Pons (tissue), 1 donor: Measurements from ENCODE around the gene SFTPB.

Experiments used
- DNase-seq: peaks from one replicate; pipeline ENCODE4 v3.0.0-alpha.2; 2016; ENCODE audit warnings: low spot score

SFTPB gene

DNA sequence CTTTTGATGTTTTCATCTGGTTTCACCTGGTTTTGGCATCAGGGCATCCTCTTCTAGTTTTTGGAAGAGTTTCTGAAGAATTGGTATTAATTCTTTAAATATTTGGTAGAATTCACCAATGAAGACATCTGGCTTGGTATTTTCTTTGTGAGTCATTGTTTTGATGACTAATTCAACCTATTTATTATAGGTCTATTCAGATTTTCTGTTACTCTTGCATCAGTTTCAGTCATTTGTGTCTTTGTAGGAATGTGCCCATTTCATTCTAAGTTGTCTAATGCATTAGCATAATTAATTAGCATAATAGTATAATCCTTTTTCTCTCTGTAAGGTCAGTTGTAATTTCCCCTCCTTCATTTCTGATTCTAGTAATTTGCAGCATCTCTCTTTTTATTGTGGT lies 34.2 kb upstream of the SFTPB start:
- DNase-seq, result no peak

DNA sequence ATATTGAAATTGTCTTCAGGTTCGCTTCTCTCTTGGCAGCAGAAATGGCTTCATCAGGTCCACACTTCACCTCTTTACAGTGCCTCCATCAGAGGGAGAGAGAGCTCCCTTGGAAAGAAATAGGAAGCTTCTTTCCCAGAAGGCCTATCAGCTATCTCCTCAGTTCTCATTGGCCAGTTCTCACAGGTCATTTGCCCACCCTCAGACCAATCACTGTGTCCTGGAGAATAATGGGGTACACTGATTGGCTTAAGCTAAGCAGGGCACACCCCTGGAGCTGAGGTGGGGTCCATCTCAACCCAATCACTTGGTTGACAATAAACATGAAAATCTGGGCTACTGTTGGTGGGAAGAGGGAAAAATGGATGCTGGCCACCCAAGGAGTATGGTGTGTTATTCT lies 31.3 kb upstream of the SFTPB start:
- no peak for DNase-seq

DNA sequence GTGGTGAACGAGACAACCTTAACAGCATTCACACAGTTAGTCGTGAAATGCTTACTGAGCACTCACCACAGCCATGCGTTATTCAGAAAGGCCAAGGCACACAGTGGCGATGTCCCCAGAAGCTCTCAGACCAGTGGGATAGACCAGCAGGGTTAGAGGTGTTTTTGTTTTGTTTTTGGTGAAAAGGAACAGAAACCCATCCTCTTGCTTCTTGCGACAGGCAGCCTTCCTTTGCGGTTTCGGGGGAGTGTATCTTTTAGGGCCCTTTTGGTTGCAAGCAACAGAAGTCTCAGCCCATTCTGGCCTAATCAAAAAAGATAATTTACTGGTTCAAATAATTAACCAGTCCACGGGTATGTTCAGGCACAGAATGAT lies 30.9 kb upstream of the SFTPB start:
- no peak for DNase-seq

DNA sequence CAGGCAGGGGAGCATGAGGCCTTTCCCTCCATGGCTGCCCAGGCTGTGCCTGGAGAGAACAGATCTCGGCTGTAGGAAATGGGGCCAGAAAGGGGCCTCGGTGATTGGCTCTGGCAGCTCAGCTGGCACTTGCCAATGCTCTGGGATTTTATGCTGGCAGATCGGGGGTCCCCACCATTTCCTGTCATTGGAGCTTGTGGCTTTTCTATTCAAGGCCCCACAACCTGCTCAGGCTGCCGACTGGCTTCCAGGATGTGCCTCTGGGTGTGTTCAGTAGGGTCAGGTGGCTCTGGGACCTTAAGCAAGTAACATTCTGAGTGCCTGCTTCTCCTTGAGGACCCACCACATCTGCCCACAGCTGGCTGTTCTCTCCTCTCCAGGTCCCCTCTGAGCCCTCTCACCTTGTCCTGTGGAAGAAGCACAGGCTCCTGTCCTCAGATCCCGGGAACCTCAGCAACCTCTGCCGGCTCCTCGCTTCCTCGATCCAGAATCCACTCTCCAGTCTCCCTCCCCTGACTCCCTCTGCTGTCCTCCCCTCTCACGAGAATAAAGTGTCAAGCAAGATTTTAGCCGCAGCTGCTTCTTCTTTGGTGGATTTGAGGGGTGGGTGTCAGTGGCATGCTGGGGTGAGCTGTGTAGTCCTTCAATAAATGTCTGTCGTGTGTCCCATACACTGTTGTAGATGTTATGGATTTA lies 30.3 kb upstream of the SFTPB start:
- no peak for DNase-seq

DNA sequence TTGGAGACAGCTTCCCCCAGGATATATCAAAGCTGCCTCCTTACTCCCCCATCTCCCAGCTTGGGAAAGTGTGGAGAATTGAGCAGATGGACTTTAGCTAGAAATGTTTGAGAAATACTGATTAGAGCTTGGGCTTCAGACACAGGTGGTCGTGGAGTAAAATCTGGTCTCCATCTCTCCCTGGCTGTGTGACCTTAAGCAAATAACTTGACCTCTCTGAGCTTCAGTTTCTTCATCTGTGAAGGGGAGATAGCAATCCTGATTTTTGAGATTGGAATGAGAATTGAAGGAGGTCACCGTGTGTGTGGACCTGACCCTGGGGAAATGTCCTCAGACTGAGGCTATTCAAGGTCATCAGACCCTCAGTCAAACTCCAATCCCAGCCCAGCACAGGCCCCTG lies 29.7 kb upstream of the SFTPB start:
- no peak for DNase-seq

DNA sequence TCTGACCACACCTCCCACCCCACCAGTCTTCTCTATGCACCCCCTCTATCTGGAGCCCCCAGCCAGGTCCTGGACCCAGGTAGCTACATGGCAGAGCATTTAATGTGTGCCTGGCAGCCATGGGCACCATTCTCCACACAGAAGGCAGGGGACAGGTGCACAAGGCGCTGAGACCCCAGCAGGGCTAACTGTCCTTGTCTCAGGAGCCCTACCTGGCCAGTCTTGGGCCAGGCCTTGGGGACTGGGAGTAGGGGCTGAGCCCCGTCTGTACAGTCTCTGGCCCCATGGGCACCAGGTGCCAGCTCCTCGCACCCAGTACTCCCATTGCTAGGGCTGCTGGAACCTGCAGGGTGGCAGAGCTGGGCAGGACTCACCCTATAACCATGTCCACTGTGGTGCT lies 29.1 kb upstream of the SFTPB start:
- no peak for DNase-seq

DNA sequence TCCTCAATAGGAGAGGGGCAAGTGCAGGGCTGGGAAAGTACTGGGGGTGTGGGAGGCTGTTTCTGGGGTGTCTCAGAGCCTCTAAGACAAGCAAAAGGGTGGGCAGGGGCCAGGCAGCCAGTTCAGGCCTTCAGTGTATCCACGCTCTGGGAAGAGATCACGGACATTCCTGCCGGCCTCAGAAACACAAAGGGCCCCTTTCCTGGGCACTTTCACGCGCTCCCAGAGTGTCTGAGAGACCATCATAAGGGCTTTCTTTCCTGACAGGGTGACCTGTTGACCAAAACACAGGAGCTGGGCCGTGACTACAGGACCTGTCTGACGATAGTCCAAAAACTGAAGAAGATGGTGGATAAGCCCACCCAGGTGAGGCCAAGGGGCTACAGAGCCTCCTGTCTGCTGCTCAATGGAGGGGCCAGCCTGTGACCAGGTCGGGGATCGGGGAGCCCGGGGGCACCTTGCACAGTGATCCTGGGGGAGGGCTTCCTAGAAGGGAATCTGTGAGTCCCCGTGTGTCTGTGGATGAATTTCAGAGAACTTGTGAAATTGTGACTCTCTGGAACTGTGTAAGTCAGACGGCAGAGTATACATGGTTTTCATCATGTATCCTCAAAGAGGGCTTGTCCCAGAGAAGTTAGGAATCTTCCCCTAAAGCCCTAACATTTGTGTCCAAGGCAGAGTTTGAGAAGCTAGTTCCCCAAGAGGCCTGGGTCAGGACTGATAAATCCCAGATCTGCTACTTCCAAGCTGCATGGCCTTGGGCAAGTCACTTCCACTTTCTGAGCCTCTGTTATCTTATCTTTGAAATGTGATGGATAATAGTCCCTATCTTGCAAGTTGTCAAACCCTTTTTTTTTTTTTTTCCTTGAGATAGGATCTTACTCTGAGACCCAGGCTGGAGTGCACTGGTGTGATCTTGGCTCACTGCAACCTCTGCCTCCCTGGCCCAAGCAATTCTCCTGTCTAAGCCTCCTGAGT lies 28.0 kb upstream of the SFTPB start:
- DNase-seq, result no peak

DNA sequence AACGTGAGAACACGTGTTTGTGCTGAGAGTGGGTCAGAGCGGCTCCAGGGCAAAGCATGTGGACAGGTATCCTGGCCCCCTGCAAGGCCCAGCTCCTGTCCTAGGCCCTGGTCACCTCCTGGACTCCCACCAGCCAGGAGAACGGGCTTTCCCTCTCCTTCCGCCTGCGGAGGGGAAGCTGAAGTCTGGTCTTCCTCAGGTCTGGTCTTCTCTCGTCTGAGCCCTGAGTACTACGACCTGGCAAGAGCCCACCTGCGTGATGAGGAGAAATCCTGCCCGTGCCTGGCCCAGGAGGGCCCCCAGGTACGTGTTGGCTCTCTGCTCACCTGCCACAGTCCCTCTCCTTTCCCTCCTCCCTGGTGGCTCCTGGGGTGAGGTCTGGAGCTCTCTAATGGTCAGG lies 27.1 kb upstream of the SFTPB start:
- no peak for DNase-seq

DNA sequence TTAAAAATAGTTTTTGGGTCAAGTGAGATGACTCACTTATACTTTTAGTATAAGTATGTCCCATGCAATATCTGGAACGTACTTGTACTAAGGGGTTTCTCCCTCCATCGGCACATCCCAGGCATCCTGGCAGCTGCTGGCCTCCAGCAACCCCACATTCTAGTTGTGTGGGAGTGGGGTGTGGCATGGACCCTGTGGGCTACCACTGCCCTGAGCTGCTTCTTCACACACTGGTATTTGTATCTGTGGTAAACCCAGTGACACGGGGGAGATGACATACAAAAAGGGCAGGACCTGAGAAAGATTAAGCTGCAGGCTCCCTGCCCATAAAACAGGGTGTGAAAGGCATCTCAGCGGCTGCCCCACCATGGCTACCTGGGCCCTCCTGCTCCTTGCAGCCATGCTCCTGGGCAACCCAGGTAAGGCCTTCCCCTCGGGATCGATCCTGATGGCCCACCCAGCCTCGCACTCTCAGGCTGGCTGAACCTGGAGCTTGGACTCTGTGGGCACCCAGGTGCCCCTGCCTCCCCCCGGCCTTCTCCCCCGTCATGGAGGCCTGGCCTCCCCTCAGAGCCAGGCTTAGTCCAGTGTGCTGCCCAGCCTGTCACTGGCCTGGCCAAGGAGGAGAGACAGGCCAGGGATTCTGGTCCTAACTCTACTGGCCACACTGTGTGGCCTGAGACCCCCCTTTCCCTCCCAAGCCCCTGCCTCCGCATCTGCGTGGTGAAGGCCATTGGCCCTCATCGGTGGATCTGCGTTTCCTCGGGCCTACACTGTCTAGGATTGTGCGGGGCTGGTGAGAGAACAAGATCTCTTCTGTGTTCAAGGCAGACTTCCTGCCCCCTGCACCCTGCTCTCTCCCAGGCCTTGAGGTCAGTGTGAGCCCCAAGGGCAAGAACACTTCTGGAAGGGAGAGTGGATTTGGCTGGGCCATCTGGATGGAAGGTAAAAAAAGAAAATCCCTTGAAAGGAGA lies 26.3 kb upstream of the SFTPB start, which contains the start of gene GNLY:
Gene GNLY (plus strand): TSS at position 307 of the 974 bp plus-strand sequence. CDS start 61 bp downstream, at position 368.
- no peak for DNase-seq

DNA sequence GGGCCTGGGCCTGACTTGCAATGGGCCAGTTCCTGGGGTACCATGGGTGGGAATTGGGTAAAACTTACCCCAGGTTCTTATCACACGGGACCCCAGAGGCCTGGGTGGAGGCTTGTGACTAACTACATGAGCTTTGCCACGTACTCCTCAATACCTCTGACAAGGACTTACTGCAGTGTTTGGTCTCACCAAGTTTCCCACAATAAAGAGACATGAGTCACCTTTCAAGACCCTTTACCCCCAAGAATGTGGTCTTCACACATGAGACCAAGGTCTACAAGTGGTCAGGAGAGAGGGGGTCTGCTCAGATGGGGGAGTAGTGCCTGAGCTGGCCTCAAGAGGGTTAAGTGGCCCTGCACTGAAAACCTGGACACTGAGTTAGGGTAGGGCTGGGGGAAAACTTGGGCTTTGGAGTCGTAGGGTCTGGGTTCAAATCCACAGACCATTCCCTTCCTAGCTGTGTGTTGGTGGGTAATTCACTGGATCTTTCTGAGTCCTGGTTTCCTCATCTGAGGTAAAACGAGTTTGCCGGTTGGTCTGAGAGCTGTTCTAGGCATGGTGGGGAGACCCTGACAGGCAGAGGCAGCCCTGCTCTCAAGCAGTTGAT lies 24.1 kb upstream of the SFTPB start:
- DNase-seq, result no peak

DNA sequence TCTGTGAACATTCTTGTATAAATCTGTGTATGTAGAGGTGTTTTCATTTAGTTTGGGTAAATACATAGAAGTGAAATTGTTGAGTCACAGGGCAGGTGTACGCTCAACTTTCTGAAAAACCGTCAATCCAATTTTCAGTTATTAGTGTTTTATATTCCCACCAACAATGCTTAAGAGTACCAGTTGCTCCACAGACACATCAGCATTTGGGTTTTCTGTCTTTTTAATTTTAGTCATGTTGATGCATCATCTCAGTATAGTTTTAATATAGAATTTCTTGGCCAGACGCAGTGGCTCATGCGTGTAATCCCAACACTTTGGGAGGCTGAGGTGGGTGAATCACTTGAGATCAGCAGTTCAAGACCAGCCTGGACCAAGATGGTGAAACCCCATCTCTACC lies 22.9 kb upstream of the SFTPB start:
- no peak for DNase-seq

DNA sequence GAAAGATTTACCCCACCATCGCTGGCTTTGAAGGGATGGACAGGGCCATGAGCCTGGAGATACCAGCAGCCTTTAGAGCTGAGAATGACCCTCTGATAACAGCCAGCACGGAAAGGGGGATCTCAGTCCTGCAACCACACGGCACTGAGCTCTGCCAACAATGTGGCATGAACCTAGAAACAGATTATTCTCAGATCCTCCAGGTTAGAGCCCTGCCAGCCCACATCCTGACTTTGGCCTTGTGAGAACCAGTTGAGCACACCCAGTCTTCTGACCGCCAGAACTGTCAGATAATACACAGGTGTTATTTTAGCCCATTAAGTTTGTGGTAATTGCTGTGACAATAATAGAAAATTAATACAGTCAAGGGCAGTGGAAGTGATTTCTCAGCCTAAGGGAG lies 16.8 kb upstream of the SFTPB start:
- DNase-seq, result no peak

DNA sequence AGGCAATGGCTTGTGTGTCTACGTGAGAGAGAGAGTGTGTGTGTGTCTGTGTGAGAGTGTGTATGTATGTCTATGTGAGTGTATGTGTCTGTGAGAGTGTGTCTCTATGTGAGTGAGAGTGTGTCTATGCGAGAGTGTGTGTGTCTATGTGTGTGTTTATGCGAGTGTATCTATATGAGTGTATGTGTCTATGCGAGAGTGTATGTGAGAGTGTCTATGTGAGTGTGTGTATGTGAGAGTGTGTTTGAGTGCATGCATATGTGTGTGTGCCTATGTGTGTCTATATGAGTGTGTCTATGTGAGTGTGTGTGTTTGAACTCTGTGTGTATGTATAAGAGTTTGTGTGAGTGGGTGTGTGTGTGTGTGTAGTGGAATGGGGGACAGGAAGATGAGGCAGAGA lies 16.4 kb upstream of the SFTPB start:
- no peak for DNase-seq

DNA sequence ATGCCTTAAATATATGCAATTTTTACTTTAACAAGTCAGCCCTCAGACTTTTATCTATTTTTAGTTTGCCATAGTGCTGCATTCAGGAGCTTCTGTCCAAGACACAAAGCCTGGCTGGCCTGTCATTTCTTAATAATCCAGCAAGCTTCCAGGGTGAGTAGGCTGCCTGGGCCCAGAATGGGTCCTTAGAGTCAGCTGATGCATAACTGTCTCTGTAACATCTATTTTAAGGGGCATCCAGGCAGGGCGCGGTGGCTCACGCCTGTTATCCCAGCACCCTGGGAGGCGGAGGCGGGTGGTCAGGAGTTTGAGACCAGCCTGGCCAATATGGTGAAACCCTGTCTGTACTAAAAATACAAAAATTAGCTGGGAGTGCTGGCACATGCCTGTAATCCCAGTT lies 14.4 kb upstream of the SFTPB start:
- no peak for DNase-seq

DNA sequence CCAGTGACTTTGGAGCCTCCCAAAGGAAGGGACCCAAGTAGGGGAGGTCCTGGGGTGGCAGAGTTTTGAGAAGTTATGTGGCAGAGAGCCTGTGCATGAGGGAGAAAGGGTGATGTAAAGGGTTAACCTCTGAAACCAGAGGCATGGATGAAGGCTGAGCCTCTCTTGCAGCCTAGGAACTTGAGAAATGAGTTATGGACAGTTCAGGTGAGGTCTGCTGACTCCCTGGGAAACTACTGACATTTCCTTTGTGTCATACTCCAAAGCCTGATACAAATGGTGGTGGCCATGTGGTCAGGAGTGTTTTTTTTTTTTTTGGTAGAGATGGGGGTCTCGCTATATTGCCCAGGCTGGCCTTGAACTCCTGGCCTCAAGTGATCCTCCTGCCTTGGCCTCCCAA lies 13.8 kb upstream of the SFTPB start:
- no peak for DNase-seq

DNA sequence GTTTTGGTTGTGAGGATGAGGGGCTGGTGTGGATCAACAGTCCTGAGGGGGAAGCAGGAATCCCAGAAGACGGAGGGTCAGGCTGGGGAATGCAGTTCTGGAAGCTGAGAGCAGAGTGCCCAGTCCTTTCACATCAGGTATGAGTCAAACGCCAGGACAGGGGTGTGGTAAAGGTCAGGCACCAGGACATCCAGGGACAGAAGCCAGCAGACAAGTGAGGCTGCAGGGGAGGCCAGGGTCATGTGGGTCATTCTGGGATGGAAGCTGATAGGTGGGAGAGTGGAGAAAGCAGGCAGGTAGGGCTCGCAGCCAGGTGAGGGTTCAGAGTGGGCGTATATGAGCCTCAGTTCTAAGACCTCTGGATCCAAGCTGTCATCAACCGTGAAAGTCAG lies 13.4 kb upstream of the SFTPB start:
- DNase-seq, result no peak

DNA sequence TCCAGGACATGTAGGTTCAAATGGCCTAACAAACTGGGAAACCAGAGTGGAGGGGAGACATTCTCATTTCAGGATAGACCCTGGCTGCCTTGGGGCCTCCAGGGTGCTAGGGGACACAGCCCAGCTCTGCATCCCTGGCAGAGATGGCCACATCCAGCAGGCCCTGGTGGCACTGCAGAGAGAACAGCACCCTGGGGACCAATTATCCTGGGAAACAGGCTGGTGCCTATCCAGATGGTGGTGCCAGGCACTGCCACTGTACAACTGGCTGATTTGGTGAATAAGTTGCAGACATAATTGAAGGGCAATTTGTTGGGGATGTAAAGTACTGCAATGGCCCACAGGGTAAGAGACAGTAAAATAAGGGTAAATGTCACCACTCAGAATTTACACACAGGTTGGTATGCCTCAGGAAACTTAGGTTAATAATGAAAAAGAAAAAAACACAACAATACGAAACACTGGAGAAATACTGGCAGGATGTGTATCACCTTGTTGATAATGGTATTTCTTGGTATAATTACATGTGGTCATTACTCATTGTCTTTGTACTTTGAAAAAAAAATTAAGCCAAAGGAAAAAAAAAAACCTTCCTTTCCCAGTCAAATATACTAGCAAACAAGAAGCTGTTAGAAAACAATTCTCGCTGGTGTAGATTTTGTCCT lies 12.8 kb upstream of the SFTPB start:
- peak; percentile 64 for DNase-seq

DNA sequence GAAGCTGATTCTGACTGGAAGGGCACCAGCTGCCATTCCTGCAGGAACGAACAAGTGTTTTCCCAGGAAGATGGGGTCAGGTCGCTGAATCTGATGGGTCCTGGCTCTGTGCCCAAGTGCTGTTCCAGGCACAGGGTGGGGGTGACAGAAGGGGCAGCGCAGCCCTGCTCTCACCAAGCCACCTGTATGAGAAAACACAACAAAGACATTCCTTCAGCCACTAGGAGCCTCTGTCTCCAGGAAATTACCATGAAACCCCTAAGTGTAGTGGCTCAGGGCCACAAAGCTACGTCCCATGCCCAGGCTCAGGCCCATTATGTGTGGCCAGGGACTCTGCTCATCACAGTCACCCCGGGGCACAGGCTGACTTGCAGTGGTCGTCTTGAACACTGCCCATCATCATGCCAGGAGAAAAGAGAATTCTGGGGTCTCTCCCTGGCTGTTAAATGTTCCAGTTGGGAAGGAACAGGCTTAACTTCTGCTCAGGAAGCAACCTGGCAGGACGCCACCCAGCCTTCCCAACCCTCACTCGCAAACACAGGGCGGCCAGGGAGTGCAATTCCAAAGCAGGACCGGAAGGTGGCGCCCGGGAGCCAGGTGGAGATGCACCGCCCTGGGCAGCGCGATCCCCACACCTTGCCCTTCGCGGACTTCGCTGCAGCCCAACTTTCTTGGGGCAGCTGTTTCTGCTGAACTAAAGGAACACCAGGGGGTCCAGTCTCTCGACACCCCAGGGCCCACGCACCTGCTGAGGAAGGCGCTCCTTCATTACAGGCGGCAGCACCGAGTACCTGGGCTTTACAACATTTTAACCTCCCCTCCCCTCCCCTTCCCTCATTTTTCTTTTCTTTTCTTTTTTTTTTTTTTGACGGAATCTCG lies 11.0 kb upstream of the SFTPB start:
- DNase-seq, result peak; percentile 46

DNA sequence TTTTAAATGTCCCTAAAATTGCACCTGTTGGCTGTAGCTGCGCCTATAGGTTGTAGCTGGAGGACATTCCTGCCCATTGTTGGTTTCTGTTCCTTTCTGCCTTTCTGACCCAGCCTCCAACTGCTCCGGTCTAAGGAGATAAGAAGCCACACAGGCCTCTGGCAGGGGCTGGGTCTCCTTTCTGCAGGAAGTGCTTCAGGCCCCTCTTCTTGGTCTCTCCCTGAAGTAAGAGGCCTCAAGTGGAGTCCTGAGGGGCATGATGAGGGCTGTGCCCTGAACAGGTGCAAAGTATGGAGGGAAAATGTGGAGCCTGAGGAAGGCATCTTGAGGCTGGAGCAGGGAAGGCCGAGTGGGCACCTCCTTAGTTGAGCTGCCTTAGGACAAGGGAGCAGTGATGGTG lies 10.4 kb upstream of the SFTPB start:
- no peak for DNase-seq

DNA sequence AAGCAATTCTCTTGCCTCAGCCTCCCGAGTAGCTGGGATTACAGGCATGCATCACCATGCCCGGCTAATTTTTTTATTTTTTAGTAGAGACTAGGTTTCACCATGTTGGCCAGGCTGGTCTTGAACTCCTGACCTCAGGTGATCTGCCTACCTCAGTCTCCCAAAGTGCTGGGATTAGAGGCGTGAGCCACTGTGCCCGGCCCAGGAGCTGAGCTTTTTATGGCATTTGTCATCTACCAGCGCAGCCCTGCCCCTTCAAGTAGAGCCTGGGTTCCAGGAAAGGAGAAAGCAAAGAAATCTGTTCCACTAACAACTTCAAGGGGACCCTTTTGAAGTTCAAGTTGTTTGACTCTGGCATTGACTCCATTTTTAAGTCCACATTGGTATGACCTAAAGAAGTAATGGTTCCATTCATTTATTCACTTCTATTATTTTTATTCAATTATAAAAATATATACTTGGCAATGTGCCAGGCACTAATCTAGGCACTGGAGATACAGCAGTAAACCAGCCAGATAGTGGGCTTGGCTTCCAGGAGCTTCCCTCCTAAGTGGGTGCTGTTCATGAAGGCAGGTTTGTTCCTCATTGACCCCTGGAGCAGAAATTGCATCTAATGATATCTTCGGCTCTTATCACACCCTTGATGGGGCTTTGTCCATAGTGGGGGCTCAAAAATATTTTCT lies 8.0 kb upstream of the SFTPB start:
- no peak for DNase-seq
